Femur (tissue), 1 donor: ENCODE results near the gene UBTF.

Source experiments
- DNase-seq: peaks from one replicate; pipeline ENCODE4 v3.0.0-alpha.2; 2017

The UBTF gene

GRCh38 chr17:44164476-44164875 is 55.0 kb downstream of the UBTF start:
- DNase-seq, result no peak

GRCh38 chr17:44159519-44160210 is 59.8 kb downstream of the UBTF start:
- no peak for DNase-seq

GRCh38 chr17:44155488-44155887 is 64.0 kb downstream of the UBTF start:
- no peak for DNase-seq
